Measurements from ENCODE around the gene SVIL.
"Not testable (repeated sequence)": the region's sequence is repeated elsewhere in the genome, so short reads cannot be mapped to it uniquely, and the experiment has no call there.

SVIL gene

DNA sequence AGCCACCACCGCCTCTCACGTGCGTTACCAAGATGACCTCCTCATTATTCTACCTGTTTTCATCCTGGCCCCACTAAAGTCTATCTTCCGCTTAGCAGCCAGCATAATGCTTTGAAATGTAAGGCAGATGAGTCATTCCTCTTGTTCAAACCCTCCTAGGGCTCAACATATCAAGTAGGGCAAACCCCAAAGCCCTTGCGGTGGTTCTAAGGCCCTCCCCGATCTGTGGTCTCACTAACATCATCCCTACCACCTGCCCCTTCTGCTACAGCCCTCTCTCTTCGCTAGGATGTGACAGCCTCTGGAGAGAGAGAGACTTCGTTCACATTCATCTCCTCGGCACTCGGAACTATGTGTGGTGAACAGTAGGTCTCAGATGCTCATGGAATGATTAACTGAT is 94.8 kb downstream of the SVIL start:
- no peak for DNase-seq (ENCODE audit: low spot score)

DNA sequence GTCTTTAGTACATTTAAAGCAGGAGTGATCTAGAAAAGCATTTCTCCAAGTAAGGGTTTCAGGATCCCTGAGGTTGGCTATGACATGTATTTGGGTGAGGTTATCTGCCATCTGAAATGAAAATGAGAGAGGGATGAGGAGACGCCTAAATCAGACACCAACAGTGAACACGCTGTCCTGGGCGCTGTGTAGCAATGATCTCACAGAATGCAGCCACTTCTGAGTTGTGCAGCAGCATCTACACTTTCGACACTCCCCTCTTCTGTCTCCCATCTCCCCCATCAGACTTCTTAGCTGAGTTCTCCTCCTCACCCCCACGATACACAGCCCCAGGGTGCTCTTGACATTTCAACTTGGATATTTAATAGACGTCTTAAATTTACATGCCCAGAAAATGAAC is 95.4 kb downstream of the SVIL start:
- DNase-seq (ENCODE audit: low spot score) = no peak

GRCh38 chr10:29537799-29538198 is 97.0 kb downstream of the SVIL start:
- no peak for DNase-seq (ENCODE audit: low spot score)

DNA sequence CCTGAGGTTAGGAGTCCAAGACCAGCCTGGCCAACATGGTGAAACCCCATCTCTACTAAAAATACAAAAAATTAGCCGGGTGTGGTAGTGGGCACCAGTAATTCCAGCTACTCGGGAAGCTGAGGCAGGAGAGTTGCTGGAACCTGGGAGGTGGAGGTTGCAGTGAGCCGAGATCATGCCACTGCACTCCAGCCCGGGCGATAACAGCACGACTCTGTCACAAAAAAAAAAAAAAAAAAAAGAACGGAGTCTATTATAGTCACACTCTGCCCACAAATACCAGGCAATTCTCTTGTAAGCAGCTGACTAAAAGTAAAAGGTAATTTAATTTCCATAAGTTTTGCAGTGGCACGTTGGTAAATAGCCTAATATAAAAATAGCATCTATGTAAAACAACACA is 98.1 kb downstream of the SVIL start:
- not testable (repeated sequence) for DNase-seq (ENCODE audit: low spot score)

GRCh38 chr10:29535778-29536453 is 98.9 kb downstream of the SVIL start:
- no peak for DNase-seq (ENCODE audit: low spot score)

- no peak for DNase-seq (ENCODE audit: low spot score)
These were observed 99.6 kb downstream of the SVIL start for GRCh38 chr10:29535012-29535777.

- no peak for DNase-seq (ENCODE audit: low spot score)
These were observed 100.2 kb downstream of the SVIL start for GRCh38 chr10:29534590-29534989.

GRCh38 chr10:29533696-29534285 is 101.0 kb downstream of the SVIL start:
- no peak for DNase-seq (ENCODE audit: low spot score)

DNA sequence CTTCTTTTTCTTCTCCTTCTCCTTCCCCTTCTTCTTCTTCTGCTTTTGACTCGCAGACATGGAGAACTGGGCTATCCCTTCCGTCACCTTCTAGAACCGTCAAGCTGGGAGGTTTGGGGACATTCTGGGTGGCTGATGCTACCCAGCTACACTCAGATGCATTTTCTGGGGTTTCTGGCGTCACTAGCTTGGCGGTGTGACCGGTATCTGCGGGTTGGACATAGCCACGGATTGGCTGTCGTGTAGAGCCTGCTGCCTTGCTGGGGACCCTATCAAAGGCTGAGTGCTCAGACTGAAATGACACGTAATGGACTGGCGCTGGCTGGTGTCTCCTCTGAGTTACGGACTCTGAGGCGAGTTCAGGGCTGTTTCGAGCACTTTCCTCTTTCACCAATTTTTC is 101.7 kb downstream of the SVIL start:
- DNase-seq (ENCODE audit: low spot score) = no peak

DNA sequence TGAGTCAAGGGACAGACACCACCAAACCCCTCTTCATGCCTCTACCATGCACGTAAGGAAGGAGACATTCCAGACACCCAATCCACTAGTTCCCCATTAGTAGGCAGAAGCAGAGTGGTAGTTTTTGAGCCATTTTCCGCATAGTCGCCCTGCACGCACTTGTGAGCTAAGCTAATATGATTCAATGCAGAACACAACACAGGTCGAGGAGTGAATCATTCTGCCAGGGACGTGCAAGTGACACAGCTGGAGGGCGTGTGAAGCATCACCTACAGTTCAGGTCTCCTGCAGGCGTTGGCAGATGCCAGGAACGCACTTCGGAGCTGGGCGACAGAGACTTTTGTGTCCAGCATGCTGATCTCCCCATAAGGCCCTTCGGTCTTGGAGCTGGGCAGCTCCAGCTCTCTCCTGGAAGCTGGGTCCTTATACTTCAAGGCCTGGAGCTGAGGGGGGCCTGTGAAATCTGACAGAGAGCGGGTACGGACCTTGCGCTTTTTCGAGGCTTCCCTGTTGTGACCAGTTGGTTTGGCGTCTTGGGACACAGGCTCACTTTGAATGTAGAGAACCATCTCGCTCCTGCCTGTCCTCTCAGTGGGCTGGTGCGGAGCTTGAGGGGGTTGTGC is 102.4 kb downstream of the SVIL start:
- DNase-seq (ENCODE audit: low spot score) = no peak

GRCh38 chr10:29530112-29530976 is 104.4 kb downstream of the SVIL start:
- no peak for DNase-seq (ENCODE audit: low spot score)

- no peak for DNase-seq (ENCODE audit: low spot score)
These were observed 105.6 kb downstream of the SVIL start for GRCh38 chr10:29529146-29529545.

- DNase-seq (ENCODE audit: low spot score) = no peak
These were observed 109.0 kb downstream of the SVIL start for GRCh38 chr10:29525762-29526161.

- no peak for DNase-seq (ENCODE audit: low spot score)
These were observed 110.1 kb downstream of the SVIL start for GRCh38 chr10:29524720-29525119.

DNA sequence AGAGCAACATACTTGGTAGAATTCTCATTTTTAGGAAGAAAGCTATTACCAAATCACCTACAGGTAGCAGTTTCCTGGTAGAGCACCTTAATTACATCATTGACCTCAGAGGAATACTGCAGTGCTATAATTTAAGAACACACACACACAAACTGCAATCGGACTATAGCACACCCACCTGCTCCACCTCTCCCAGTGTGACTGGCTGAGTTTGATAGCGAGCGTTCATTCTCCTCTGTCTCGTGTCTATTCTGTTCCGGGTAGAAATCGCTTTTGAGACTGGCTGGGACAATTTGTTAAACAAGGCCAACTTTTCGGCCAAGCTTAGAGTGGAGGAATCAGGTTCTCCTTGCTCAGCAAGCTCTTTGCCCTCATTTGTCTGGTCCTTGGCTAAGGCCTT is 110.5 kb downstream of the SVIL start:
- no peak for DNase-seq (ENCODE audit: low spot score)

DNA sequence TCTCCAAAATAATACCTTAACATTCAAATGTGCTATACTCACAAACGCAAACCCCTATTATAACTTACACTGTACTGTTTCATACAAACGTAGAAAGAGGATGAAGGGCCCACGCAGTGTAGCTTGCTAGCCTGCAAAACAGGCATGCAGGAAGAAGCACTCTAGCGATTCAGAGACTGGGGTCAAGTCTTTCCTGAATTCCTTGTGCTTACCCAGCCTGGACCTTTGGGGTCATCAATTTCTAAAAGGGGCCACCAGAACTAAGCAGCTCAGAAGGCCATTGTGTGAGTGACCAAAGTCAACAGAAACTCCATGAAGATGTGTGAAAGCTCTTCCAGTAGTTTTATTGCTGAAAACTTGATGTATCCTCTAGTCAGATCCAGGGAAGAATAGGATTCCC is 111.9 kb downstream of the SVIL start:
- DNase-seq (ENCODE audit: low spot score) = no peak

DNA sequence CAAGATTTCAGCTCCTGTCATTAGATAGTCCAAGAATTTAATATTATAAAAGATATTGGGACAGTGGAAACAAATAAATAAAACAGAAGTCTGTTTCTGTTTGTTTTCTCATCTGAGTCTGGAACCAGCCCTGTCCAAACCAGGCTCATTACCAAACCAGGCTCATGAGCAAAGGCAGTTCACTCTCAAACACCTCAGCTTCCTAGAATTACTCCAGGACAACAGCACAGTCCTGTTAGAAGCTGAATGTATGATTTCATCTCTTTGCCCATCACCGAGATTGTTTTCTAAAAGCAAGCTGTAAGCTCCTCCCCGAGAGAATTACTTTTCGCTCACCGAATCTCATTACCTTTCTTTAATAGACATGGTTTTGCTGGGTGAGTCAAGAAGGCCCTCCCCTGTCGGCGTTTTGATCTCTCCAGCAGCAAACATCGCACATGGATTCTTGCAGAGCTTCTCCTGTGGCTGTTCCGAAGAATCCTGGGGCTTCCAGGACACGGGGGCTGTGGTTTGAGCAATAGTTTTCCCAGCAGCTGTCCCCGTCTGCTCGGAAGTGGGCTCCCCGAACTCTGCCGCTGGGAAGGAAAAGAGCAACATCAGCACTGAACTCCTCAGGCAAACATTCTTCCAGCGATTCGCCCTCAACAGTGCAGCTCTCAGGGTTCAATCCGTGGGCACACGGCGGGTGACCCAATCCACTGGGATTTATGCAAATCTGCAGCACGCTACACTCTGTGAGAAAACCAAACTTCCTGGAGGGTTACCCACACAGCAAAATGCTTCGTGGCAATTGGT is 112.5 kb downstream of the SVIL start:
- no peak for DNase-seq (ENCODE audit: low spot score)

GRCh38 chr10:29519659-29520058 is 115.1 kb downstream of the SVIL start:
- no peak for DNase-seq (ENCODE audit: low spot score)

GRCh38 chr10:29517352-29517923 is 117.3 kb downstream of the SVIL start:
- DNase-seq (ENCODE audit: low spot score) = peak; percentile 40

- DNase-seq (ENCODE audit: low spot score) = not testable (repeated sequence)
These were observed 118.3 kb downstream of the SVIL start for GRCh38 chr10:29516309-29516932.

Data from RKO (cell line).